ENCODE data around the gene GIMAP8. TPM values are rescaled to one million over a fixed set of nuclear protein-coding genes. Genes with fewer than 3 reads are reported as not detected.
A peak's percentile ranks its signal among the peaks of the same experiment; 100 is the strongest.

Gene GIMAP8
- total and polyA plus RNA-seq, 4 donors = 3.9 to 8.8 (median 4.4) TPM

DNA sequence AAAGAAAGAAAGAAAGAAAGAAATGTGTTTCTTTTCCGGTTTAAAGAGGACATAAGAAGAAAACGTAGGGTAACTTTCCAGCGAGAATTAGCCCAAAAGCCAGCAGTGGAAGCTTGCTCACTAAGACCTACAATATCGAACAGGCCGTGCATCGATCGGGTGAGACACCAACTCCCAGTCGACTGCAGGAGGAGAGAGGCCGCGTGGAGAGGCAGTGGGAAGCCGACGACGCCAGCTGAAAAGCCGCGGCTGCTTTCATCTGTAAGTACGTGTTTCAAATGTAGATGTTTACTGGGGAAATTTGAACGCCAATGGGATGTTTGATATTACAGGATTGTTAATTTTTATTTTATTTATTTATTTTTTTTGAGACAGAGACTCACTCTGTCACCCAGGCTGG is 28.6 kb upstream of the GIMAP8 start:
- Histone ChIP-seq H3K4me1 (ENCODE audit: control insufficient read depth, insufficient read depth, low read length) (no peaks in the 10 kb centered on the region), H3K27me3 (ENCODE audit: control insufficient read depth, insufficient read depth, low read length) (no peaks in the 10 kb centered on the region), H3K36me3 (ENCODE audit: control insufficient read depth, insufficient read depth, low read length) (no peaks in the 10 kb centered on the region), H3K4me3 (ENCODE audit: low read depth, low read length) (no peak overlapping the region), H3K9me3 (ENCODE audit: control insufficient read depth, insufficient read depth, low read length) (no peaks in the 10 kb centered on the region), H3K27ac (ENCODE audit: low read depth, low read length) (no peak overlapping the region)
- WGBS (ENCODE audit: insufficient coverage) = 75% methylated on average over 11 of the region's 17 CpGs
- DNase-seq (ENCODE audit: low read depth in 4 of 6, low spot score in 6 of 6) = no peak

GRCh38 chr7:150425670-150426069 is 24.8 kb upstream of the GIMAP8 start:
- H3K4me1 ChIP-seq (ENCODE audit: control insufficient read depth, insufficient read depth, low read length) = peaks cover 17% of the 10 kb centered on the region
- no peaks in the 10 kb centered on the region for H3K36me3 ChIP-seq (ENCODE audit: control insufficient read depth, insufficient read depth, low read length)
- no peaks in the 10 kb centered on the region for H3K27me3 ChIP-seq (ENCODE audit: control insufficient read depth, insufficient read depth, low read length)
- WGBS (ENCODE audit: insufficient coverage) = 79% methylated on average over 4 of the region's 4 CpGs
- no peak overlapping the region for H3K4me3 ChIP-seq (ENCODE audit: low read depth, low read length)
- DNase-seq (ENCODE audit: low read depth in 4 of 6, low spot score in 6 of 6) = no peak
- no peak overlapping the region for H3K27ac ChIP-seq (ENCODE audit: low read depth, low read length)
- no peaks in the 10 kb centered on the region for H3K9me3 ChIP-seq (ENCODE audit: control insufficient read depth, insufficient read depth, low read length)

DNA sequence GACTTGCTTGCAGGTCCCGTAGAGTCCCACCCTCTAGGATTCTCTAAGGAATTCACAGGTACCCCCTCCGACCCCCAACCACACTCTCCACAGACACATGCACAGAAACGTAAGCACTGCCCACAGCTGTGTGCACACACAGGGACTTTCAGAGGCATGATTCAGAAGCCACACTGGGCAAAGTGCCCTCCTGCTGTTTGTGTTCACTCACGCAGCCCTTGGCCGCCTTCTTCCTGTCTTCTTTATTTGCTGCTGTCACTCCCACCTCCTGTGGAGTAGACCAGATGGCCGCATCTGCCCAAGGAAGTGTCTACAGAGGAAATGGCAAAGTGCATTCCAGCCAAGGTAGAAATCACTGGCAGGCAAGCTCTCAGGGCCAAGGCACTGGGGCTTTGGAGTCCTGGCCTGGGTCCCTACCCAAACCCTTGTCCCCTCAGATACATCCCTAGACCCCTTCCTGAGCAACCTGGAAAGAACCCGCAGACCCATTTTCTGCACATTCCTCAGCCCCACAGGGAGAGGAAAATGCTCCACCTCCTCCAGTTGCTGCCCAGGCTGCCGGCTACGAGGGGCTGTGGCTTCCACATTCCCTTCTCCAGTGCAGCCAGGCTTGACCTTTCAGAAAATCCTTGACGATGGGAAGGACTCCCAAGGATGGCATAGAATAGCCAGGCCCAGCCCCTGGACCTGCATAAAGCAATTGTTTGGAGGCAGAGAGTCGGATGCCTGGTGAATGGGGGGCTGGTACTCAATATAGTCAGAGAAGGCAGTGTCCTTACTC is 21.6 kb upstream of the GIMAP8 start:
- DNase-seq (ENCODE audit: low read depth in 4 of 6, low spot score in 6 of 6) = peak in 2 of 6 donors; percentile 41 to 49
- Histone ChIP-seq H3K27ac (ENCODE audit: low read depth, low read length) (no peak overlapping the region), H3K9me3 (ENCODE audit: control insufficient read depth, insufficient read depth, low read length) (no peaks in the 10 kb centered on the region), H3K27me3 (ENCODE audit: control insufficient read depth, insufficient read depth, low read length) (no peaks in the 10 kb centered on the region), H3K4me3 (ENCODE audit: low read depth, low read length) (no peak overlapping the region), H3K36me3 (ENCODE audit: control insufficient read depth, insufficient read depth, low read length) (no peaks in the 10 kb centered on the region), H3K4me1 (ENCODE audit: control insufficient read depth, insufficient read depth, low read length) (peaks cover 17% of the 10 kb centered on the region)
- 31% methylated on average over 9 of the region's 11 CpGs for WGBS (ENCODE audit: insufficient coverage)

DNA sequence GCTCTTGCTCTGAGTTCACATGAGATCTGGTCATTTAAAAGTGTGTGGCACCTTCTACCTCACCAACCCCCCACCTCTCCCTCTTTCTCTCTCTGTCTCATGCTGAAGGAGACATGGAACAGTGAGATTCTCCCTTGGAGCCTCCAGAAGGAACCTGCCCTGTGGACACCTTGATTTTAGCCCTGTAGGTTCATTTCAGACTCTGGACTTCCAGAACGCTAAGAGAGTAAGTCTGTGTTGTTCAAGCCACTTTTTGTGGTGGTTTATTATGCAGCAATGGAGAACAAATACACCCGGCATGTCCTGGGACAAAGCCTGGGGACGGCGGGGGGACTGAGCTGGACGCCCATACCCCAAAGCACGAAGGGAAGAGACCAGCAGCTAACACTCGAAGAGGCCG is 20.7 kb upstream of the GIMAP8 start:
- 89% methylated on average over 7 of the region's 8 CpGs for WGBS (ENCODE audit: insufficient coverage)
- no peaks in the 10 kb centered on the region for H3K9me3 ChIP-seq (ENCODE audit: control insufficient read depth, insufficient read depth, low read length)
- no peak overlapping the region for H3K27ac ChIP-seq (ENCODE audit: low read depth, low read length)
- H3K4me3 ChIP-seq (ENCODE audit: low read depth, low read length) = no peak overlapping the region
- peaks cover 17% of the 10 kb centered on the region for H3K4me1 ChIP-seq (ENCODE audit: control insufficient read depth, insufficient read depth, low read length)
- H3K27me3 ChIP-seq (ENCODE audit: control insufficient read depth, insufficient read depth, low read length) = no peaks in the 10 kb centered on the region
- no peaks in the 10 kb centered on the region for H3K36me3 ChIP-seq (ENCODE audit: control insufficient read depth, insufficient read depth, low read length)
- DNase-seq (ENCODE audit: low read depth in 4 of 6, low spot score in 6 of 6) = no peak

GRCh38 chr7:150430465-150431085 is 19.9 kb upstream of the GIMAP8 start:
- Histone ChIP-seq H3K4me1 (ENCODE audit: control insufficient read depth, insufficient read depth, low read length) (peaks cover 17% of the 10 kb centered on the region), H3K4me3 (ENCODE audit: low read depth, low read length) (no peak overlapping the region), H3K9me3 (ENCODE audit: control insufficient read depth, insufficient read depth, low read length) (no peaks in the 10 kb centered on the region), H3K36me3 (ENCODE audit: control insufficient read depth, insufficient read depth, low read length) (no peaks in the 10 kb centered on the region), H3K27ac (ENCODE audit: low read depth, low read length) (no peak overlapping the region), H3K27me3 (ENCODE audit: control insufficient read depth, insufficient read depth, low read length) (no peaks in the 10 kb centered on the region)
- 93% methylated on average over 13 of the region's 14 CpGs for WGBS (ENCODE audit: insufficient coverage)
- DNase-seq (ENCODE audit: low read depth in 4 of 6, low spot score in 6 of 6) = no peak

GRCh38 chr7:150431839-150432658 is 18.4 kb upstream of the GIMAP8 start:
- 84% methylated on average over 4 of the region's 7 CpGs for whole genome bisulfite sequencing (ENCODE audit: insufficient coverage)

DNA sequence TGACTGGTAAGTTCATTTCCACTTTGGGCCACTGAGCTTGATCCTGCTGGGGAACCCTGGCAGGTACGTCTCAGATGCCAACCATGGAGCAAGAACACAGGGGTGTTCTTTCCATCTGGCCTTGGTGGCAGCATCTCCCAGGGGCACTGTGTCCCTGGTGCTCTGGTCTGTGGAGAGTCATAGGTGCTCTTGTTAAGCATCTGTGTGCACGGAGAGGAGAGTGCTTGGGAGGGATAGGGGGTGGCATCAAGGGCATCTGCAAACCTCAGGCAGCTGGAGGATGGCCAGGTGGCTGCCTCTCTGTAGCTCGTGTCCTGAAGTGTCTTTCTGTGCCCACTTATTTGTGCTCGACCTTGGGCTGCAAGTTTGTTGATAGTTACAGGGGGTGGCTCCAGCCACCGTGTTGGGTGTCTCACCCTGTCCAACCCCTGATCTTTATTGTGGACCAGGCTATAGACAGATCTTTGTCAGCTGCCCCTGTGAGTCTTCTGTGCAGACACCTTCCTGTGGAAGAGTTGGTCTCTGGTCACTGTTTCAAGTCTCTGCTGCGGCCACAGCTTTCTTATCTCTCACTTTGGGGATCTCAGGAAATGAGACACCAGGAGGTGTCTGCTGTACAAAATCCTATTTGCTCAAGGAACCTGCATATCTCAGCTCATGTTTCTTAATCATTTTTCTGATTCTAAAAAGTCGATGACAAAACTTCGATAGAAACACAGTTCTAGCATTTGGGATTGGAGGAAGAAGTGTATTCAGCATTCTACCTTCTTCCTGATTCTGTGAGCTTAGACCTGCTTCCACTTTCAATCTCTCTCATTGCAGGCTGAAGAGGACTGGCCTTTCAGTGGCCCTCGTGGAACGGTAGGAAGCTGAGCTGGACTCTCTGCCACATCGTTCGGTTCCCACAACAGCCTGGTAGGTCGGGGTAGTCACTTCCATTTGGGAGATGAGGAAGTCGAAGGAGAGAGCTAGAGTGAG is 17.2 kb upstream of the GIMAP8 start:
- DNase-seq (ENCODE audit: low read depth in 4 of 6, low spot score in 6 of 6) = no peak
- no peak overlapping the region for H3K4me3 ChIP-seq (ENCODE audit: low read depth, low read length)
- 89% methylated on average over 12 of the region's 14 CpGs for WGBS (ENCODE audit: insufficient coverage)

More at GRCh38 chr7:150431839-150432658, 18.4 kb upstream of the GIMAP8 start:
- no peak overlapping the region for H3K4me3 ChIP-seq (ENCODE audit: low read depth, low read length)
- H3K27me3 ChIP-seq (ENCODE audit: control insufficient read depth, insufficient read depth, low read length) = no peaks in the 10 kb centered on the region
- H3K9me3 ChIP-seq (ENCODE audit: control insufficient read depth, insufficient read depth, low read length) = no peaks in the 10 kb centered on the region
- H3K36me3 ChIP-seq (ENCODE audit: control insufficient read depth, insufficient read depth, low read length) = no peaks in the 10 kb centered on the region
- DNase-seq (ENCODE audit: low read depth in 4 of 6, low spot score in 6 of 6) = no peak
- no peak overlapping the region for H3K27ac ChIP-seq (ENCODE audit: low read depth, low read length)
- H3K4me1 ChIP-seq (ENCODE audit: control insufficient read depth, insufficient read depth, low read length) = peaks cover 17% of the 10 kb centered on the region

DNA sequence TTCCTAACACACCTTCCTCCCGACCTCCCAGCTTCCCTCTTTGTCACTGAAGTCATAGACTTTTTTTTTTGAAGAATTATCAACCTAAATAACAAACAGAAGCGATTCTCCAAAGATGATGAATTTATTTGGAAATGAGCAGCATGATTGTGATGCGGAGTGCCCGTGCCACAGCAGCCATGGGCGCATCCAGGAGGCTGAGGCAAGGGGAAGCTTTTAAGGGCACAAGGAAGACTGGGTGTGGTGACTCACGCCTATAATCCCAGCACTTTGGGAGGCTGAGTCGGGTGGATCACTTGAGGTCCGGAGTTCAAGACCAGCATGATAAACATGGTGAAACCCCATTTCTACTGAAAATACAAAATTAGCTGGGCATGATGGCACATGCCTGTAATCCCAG is 16.2 kb upstream of the GIMAP8 start:
- 84% methylated on average over 6 of the region's 8 CpGs for WGBS (ENCODE audit: insufficient coverage)
- no peaks in the 10 kb centered on the region for H3K36me3 ChIP-seq (ENCODE audit: control insufficient read depth, insufficient read depth, low read length)
- H3K9me3 ChIP-seq (ENCODE audit: control insufficient read depth, insufficient read depth, low read length) = no peaks in the 10 kb centered on the region
- DNase-seq (ENCODE audit: low read depth in 4 of 6, low spot score in 6 of 6) = no peak
- H3K4me3 ChIP-seq (ENCODE audit: low read depth, low read length) = no peak overlapping the region
- H3K27ac ChIP-seq (ENCODE audit: low read depth, low read length) = no peak overlapping the region
- no peaks in the 10 kb centered on the region for H3K27me3 ChIP-seq (ENCODE audit: control insufficient read depth, insufficient read depth, low read length)
- peaks cover 3% of the 10 kb centered on the region for H3K4me1 ChIP-seq (ENCODE audit: control insufficient read depth, insufficient read depth, low read length)

More for the DNA sequence above, 17.2 kb upstream of the GIMAP8 start:
- no peaks in the 10 kb centered on the region for H3K27me3 ChIP-seq (ENCODE audit: control insufficient read depth, insufficient read depth, low read length)
- no peaks in the 10 kb centered on the region for H3K36me3 ChIP-seq (ENCODE audit: control insufficient read depth, insufficient read depth, low read length)
- no peak overlapping the region for H3K27ac ChIP-seq (ENCODE audit: low read depth, low read length)
- H3K9me3 ChIP-seq (ENCODE audit: control insufficient read depth, insufficient read depth, low read length) = no peaks in the 10 kb centered on the region
- H3K4me1 ChIP-seq (ENCODE audit: control insufficient read depth, insufficient read depth, low read length) = peaks cover 14% of the 10 kb centered on the region

DNA sequence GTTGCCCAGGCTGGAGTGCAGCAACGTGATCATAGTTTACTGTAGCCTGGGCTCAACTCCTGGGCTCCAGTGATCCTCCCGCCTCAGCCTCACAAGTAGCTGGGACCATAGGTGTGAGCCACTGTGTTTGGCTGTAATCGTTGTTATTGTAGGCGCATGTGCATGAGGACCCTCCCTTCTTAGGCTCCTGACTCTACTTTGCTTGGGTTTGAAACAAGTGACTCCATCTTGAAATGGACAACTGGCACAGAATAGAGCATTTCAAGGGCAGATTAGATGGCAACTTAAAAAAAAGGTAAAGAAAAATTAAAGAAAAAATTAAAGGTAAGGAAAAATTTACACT is 15.4 kb upstream of the GIMAP8 start:
- H3K27ac ChIP-seq (ENCODE audit: low read depth, low read length) = no peak overlapping the region
- WGBS (ENCODE audit: insufficient coverage) = 100% methylated on average over 2 of the region's 4 CpGs

More for the DNA sequence above, 15.4 kb upstream of the GIMAP8 start:
- no peak for DNase-seq (ENCODE audit: low read depth in 4 of 6, low spot score in 6 of 6)
- H3K4me3 ChIP-seq (ENCODE audit: low read depth, low read length) = no peak overlapping the region
- H3K4me1 ChIP-seq (ENCODE audit: control insufficient read depth, insufficient read depth, low read length) = no peaks in the 10 kb centered on the region
- no peaks in the 10 kb centered on the region for H3K27me3 ChIP-seq (ENCODE audit: control insufficient read depth, insufficient read depth, low read length)
- no peaks in the 10 kb centered on the region for H3K36me3 ChIP-seq (ENCODE audit: control insufficient read depth, insufficient read depth, low read length)
- no peaks in the 10 kb centered on the region for H3K9me3 ChIP-seq (ENCODE audit: control insufficient read depth, insufficient read depth, low read length)
